NCI-H748 treated with DMSO at 0.1 percent for 48 hours (cell line): ENCODE results near the gene LCT.
"Not testable (repeated sequence)": the region's sequence is repeated elsewhere in the genome, so short reads cannot be mapped to it uniquely, and the experiment has no call there.

Source experiments
- DNase-seq: peaks from one replicate; lab custom pipeline; 2025; lab: John Stamatoyannopoulos, UW

The LCT gene

DNA sequence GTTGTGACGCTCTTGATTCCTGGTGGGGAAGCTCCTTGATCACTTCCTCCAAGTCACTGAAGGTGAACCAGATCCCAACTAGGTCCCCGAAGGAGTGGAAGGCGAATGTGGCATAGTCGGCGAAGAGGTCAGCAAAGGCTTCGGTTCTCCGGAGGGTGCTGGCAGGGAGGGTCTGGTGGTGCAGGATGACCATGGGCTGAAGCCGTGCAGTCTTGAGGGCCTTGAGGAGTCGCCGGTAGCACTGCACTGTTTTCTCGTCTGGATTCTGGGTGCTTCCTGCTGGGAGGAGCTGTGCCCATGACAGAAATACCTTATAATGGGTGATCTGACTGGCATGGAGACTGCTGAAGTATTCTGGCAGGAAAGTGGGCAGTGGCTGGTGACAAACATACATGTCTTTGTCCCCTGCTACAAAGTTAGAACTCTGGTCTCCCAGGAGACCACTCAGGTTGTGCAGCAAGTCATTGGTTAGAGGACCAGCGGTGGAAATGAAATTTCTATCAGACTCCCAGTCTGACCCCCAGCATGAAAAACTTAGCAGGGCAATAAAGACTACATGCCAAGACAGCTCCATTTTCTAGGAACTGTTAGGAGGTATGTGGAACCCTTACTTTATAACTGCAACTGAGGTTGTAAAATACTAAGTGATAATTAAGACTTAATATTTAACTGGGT, at the start of gene LCT:
TSS of gene LCT (minus strand) at position 589 of the 675 bp plus-strand sequence. CDS start at position 574, 15 bp downstream.
- no peak for DNase-seq

- no peak for DNase-seq
Observed at GRCh38 chr2:135885709-135886108, 48.7 kb upstream of the LCT start.

GRCh38 chr2:135882415-135882814, 45.4 kb upstream of the LCT start:
- DNase-seq: no peak

DNA sequence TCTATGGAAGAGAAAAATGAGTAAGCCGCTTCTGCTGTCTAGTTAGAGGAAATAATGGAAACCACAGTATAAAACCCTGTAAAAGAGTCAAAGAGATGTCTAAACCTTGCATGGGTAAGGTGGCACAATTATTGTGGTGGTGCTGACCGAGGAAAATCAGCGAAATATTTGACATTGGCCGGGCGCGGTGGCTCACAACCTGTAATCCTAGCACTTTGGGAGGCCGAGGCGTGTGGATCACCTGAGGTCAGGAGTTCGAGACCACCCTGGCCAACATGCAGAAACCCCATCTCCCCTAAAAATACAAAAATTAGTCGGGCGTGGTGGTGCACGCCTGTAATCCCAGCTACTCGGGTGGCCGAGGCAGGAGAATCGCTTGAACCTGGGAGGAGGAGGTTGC, 39.8 kb upstream of the LCT start:
- DNase-seq: not testable (repeated sequence)

DNA sequence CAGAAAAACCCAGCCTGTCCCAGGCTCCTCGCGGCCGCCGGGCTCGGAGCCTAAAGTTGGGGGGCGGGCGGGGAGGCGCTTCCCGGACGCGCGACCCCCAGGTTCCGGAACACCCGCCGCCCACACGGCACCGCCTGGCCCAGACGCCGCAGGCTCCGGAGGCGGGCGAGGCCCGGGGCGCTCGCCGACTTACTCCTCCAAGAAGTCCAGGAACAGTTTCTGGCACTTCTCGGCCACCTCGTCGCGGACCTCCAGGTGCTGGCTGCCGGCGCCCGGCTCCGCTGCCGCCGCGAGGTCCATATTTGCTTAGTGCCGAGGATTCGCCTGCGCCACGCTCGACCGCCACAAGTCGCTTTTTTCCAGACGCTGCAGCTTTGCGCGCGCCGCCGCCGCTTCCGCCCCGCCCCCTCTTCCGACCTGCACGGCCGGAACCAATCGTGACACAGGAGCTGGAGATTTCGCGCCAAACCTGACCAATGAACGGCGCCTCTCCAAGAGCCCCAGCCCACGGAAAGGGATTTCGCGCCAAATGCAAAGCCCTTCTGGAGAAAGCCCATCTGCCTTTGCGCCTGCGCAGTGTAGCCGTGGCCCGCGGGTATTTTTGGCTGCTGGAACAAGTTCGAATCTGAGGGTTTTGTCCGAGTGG, 39.2 kb upstream of the LCT start, which contains the start of gene MCM6:
TSS of gene MCM6 (minus strand) at position 378 of the 646 bp plus-strand sequence. CDS start at position 300, 78 bp downstream.
- DNase-seq: peak; percentile 87

DNA sequence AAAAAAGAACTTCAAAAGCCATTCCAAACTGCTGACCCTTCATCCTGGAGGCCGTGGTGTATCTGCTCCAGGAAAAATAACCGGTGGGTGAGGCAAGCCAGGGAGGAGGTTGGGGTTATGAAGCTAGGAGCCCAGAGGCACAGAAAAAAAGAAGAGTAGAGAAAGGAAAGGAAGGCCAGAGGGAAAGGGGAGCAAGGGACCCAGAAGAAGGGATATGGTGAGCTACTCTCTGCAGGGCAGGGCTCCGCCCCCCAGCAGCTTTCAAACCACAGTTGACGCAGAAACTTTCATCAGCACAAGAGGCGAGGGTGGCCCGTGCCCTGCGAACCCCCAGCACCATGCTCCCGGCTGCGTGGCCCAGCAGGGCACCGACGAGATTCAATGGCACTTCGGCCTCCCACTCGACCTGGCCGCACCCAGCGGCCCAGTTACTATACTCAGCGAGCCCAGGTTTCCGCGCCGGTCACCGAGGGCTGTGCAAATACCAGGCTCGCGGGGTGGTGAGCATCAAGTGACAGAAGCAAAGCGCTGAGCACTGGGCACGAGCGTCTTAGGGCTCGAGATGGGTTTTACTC, 38.6 kb upstream of the LCT start:
- DNase-seq: no peak

GRCh38 chr2:135874777-135875365, 37.9 kb upstream of the LCT start:
- no peak for DNase-seq

GRCh38 chr2:135870571-135870970, 33.6 kb upstream of the LCT start:
- no peak for DNase-seq

DNA sequence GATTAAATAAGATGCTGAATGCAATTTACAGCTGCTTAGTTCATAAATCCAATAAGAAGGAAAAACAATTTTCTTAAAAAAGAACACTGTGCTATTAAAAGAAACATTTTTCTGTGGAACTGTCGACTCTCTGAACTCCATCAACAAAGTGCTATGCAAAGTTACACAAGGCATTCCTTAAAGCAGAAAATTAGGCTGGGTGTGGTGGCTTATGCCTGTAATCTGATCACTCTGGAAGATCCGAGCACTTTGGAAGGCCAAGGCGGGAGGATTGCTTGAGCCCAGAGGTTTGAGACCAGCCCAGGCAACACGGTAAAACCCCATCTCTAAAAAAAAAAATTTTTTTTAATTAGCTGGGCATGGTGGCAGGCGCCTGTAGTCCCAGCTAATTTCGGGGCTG, 26.2 kb upstream of the LCT start:
- no peak for DNase-seq

GRCh38 chr2:135862718-135863117, 25.7 kb upstream of the LCT start:
- no peak for DNase-seq

DNA sequence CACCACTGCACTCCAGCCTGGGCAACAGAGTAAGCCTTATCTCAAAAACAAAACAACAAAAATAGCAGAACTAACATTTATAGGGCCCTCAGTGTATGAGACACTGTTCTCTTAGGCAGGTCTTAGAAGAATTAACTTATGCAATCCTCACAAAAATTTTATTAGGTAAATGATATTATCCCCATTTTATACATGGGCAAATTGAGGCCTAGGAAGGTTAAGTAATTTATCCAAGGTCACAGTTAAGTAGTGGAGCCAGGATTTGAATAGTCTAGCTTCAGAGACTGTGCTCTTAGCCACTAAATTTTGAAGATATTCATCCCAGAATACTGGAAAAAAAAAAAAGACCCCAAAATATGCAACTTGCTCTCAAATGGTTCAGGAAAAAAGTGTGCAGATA, 16.4 kb upstream of the LCT start:
- DNase-seq: no peak

DNA sequence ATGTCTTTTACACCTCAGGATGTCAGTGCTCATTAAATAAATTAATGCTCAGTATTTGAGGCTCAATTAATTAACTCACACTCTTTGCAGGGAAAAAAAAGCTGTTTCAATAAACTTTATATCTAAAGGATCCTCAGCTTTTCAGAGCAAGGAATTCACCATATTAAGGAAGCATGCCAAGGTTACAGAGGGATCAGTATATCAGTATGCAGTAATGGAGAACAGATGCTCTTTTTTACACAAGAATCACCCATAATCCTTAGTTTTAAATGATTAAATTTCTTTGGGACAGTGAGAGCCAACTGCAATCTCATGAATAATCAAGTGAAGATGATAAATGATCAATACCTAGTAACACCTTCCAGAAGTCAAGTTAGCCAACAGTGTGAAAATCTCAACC, 14.9 kb upstream of the LCT start:
- DNase-seq: no peak

DNA sequence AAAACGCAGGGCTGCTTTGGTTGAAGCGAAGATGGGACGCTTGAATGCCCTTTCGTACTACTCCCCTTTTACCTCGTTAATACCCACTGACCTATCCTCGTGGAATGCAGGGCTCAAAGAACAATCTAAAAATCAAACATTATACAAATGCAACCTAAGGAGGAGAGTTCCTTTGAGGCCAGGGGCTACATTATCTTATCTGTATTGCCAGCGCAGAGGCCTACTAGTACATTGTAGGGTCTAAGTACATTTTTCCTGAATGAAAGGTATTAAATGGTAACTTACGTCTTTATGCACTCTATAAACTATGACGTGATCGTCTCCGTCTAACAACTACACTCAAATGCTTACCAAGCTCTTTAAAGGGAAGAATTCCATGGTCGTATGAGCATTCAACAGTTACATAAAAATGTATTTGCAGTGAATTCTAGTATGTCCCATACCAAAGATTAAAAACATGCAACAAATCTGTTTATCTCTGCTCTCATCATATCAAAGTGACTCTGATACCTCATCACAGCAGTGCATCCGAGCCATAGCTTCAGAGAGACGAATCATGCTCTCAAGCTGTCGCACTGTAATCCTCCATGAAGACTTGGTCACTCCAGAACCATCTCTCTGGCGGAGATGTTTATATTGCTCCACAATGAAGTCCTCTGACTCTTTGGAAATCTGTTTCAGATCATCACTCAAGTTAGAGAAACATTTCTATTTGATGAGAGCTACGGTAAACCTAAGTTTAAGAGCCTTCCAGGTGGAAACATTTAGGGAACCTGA, 14.1 kb upstream of the LCT start:
- DNase-seq: no peak

DNA sequence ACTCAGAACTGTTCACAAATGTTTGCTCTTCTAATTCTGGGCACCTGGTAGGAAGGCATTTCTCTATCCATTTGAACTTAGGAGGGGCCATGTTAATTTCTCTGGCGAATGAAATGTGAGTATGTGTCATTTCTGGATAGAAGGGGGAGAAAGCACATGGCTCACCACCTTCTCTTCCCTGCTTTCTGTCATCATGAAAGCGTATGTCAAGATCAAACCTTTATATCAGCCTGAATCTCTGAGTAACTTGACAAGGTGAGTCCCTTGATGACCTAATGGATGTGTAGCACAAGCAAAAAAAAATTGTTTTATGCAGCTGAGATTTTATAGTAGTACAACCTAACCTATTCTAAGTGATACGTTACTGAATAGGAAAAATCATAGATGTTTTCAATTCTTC, 12.1 kb upstream of the LCT start:
- DNase-seq: no peak

GRCh38 chr2:135845997-135846396, 9.0 kb upstream of the LCT start:
- no peak for DNase-seq

GRCh38 chr2:135845257-135845656, 8.3 kb upstream of the LCT start:
- DNase-seq: no peak

- no peak for DNase-seq
Observed at GRCh38 chr2:135844301-135844895, 7.4 kb upstream of the LCT start.

DNA sequence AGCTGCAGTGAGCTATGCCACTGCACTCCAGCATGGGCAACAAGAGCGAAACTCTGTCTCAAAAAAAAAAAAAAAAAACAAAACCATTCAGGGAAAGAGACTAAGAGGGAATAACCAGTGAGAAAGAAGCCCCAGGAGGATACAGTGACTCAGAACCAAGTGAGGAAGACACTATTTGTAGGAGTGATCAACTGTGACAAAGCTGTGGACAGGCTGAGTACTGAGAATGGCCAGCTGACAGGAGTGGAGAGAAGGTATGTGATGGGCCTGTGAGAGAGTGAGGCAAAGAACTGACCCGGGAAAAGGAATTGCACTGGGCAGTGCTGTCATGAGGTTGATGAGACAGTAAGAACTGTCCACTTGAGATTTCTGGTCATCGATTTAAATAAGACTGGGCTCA, 6.7 kb upstream of the LCT start:
- DNase-seq: no peak

GRCh38 chr2:135840601-135841000, 3.6 kb upstream of the LCT start:
- no peak for DNase-seq

GRCh38 chr2:135839713-135840112, 2.7 kb upstream of the LCT start:
- DNase-seq: no peak

GRCh38 chr2:135838502-135838901, 1.5 kb upstream of the LCT start:
- no peak for DNase-seq

DNA sequence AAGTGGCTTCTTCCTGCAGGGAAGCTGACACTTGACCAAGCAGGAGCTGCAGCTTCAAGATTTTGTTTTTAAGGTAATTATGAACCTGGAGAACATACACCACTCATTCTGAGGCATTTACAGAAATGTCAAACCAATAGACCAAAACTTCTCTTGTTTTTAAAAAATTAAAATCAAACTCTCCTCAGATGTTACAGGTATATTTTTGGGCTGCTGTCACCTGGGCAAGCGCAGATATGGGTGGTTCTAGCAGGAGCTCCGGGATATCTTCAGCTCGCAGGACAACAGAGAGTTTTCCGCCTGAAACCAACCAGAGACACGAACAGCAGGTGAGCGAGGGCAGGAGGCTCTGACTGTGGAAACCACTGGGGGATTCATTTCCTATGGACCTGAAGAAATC, 4.1 kb downstream of the LCT start:
- no peak for DNase-seq
